Liver (tissue), 9 donors: ENCODE data around the gene GGACT. TPM values are rescaled to one million over a fixed set of nuclear protein-coding genes. Genes with fewer than 3 reads are reported as not detected.

Source experiments
- DNase-seq: peaks from one replicate; pipeline ENCODE4 v3.0.0-alpha.2; 2017; ENCODE audit warnings: low spot score
- H3K27ac ChIP-seq, 2 donors: one replicate each; pipeline ENCODE4 v1.7.0; 2013; ENCODE audit warnings: inconsistent platforms in 2 of 2, low read length in 2 of 2, control low read depth in 1 of 2, low read depth in 1 of 2, mild to moderate bottlenecking in 1 of 2
- H3K27me3 ChIP-seq, 4 donors: one replicate each; pipeline versions ENCODE4 v1.6.1 to v1.7.0; 2013; ENCODE audit warnings: low read length in 3 of 4, inconsistent platforms in 1 of 4, mild to moderate bottlenecking in 1 of 4, moderate library complexity in 1 of 4; ENCODE audit not compliant: control insufficient read depth in 4 of 4, insufficient read depth in 4 of 4
- H3K36me3 ChIP-seq, 4 donors: one replicate each; pipeline versions ENCODE4 v1.6.1 to v1.7.0; 2013; ENCODE audit warnings: low read length in 3 of 4, mild to moderate bottlenecking in 3 of 4, low read depth in 1 of 4, moderate library complexity in 1 of 4; ENCODE audit not compliant: control insufficient read depth in 4 of 4, insufficient read depth in 3 of 4
- H3K4me1 ChIP-seq, 4 donors: one replicate each; pipeline versions ENCODE4 v1.6.1 to v1.7.0; 2013; ENCODE audit warnings: low read length in 3 of 4, mild to moderate bottlenecking in 3 of 4, moderate library complexity in 1 of 4; ENCODE audit not compliant: control insufficient read depth in 4 of 4, insufficient read depth in 4 of 4
- H3K4me3 ChIP-seq, 3 donors: one replicate each; pipeline versions ENCODE4 v1.6.1 to v1.7.0; 2013; ENCODE audit warnings: low read length in 3 of 3, control low read depth in 1 of 3, low read depth in 1 of 3, mild to moderate bottlenecking in 1 of 3
- H3K9ac ChIP-seq, 2 donors: one replicate each; pipeline ENCODE4 v1.7.0; 2013; ENCODE audit warnings: low read length in 2 of 2, mild to moderate bottlenecking in 2 of 2, moderate library complexity in 2 of 2, control low read depth in 1 of 2, low read depth in 1 of 2
- H3K9me3 ChIP-seq, 4 donors: one replicate each; pipeline versions ENCODE4 v1.6.1 to v1.7.0; 2013; ENCODE audit warnings: low read length in 3 of 4; ENCODE audit not compliant: control insufficient read depth in 4 of 4
- ATF3 ChIP-seq: IDR thresholded peaks from 2 replicates; pipeline ENCODE4 v1.6.1; 2016; ENCODE audit warnings: antibody characterized with exemption
- EGR1 ChIP-seq, 2 donors: IDR thresholded peaks; 2 replicates each; pipeline ENCODE4 v1.6.1; 2016 to 2018; ENCODE audit warnings: antibody characterized with exemption in 2 of 2, low read depth in 2 of 2
- FOXA1 ChIP-seq: IDR thresholded peaks from 2 replicates; pipeline ENCODE4 v1.6.1; 2016; ENCODE audit warnings: antibody characterized with exemption
- FOXA2 ChIP-seq: IDR thresholded peaks from 2 replicates; pipeline ENCODE4 v1.6.1; 2016; ENCODE audit warnings: antibody characterized with exemption
- GABPA ChIP-seq, 2 donors: IDR thresholded peaks in 1 of 2; conservative IDR thresholded peaks in 1 of 2; 2 replicates each; pipeline ENCODE4 v1.6.1; 2016; ENCODE audit warnings: antibody characterized with exemption in 2 of 2, mild to moderate bottlenecking in 1 of 2, moderate library complexity in 1 of 2
- HNF4A ChIP-seq, 2 donors: conservative IDR thresholded peaks; 2 replicates each; pipeline ENCODE4 v1.6.1; 2016; ENCODE audit warnings: antibody characterized with exemption in 2 of 2, mild to moderate bottlenecking in 2 of 2
- HNF4G ChIP-seq: IDR thresholded peaks from 2 replicates; pipeline ENCODE4 v1.6.1; 2016; ENCODE audit warnings: antibody characterized with exemption
- JUND ChIP-seq, 2 donors: IDR thresholded peaks; 2 replicates each; pipeline ENCODE4 v1.6.1; 2016; ENCODE audit warnings: antibody characterized with exemption in 2 of 2
- NR2F2 ChIP-seq: IDR thresholded peaks from 2 replicates; pipeline ENCODE4 v1.6.1; 2016; ENCODE audit warnings: antibody characterized with exemption
- RAD21 ChIP-seq, 2 donors: IDR thresholded peaks; 2 replicates each; pipeline ENCODE4 v1.6.1; 2016; ENCODE audit warnings: antibody characterized with exemption in 2 of 2, mild to moderate bottlenecking in 2 of 2
- RXRA ChIP-seq, 2 donors: IDR thresholded peaks; 2 replicates each; pipeline ENCODE4 v1.6.1; 2017 to 2018; ENCODE audit warnings: antibody characterized with exemption in 2 of 2, mild to moderate bottlenecking in 1 of 2
- SP1 ChIP-seq: IDR thresholded peaks from 2 replicates; pipeline ENCODE4 v1.6.1; 2018; ENCODE audit warnings: antibody characterized with exemption, mild to moderate bottlenecking
- TAF1 ChIP-seq: conservative IDR thresholded peaks from 2 replicates; pipeline ENCODE4 v1.6.1; 2016; ENCODE audit warnings: antibody characterized with exemption, mild to moderate bottlenecking
- YY1 ChIP-seq: IDR thresholded peaks from 2 replicates; pipeline ENCODE4 v1.6.1; 2016; ENCODE audit warnings: antibody characterized with exemption, mild to moderate bottlenecking
- WGBS: extraction: QIAGEN DNeasy Blood & Tissue Kit; methylation state at CpG from one replicate; pipeline ENCODE4 v1.1.7; 2013; 5-methylcytosine and 5-hydroxymethylcytosine counted together
- polyA plus RNA-seq, 2 donors: library from polyadenylated mRNA; stranded (reverse) in 1 of 2; unstranded in 1 of 2; fragments of 200-250 nt in 1 of 2; fragments of >200 nt in 1 of 2; fragmentation: Nextera tagmentation in 1 of 2; extraction: Ambion mirVana in 1 of 2; gene quantifications; one replicate each; pipeline versions ENCODE4 v1.2.1 to v1.2.3, GENCODE V29; 2013 to 2015
- total RNA-seq, 2 donors: library from RNA; depleted of rRNA; stranded (reverse); fragments of >200 nt; gene quantifications; one replicate each; pipeline ENCODE4 v1.2.3, GENCODE V29; 2014
- TF ChIP-seq, protein P1 (sequence below): fragments of 150-350 bp; IDR thresholded peaks from 2 replicates; pipeline ENCODE4 v1.5.1; 2017; ENCODE audit warnings: improper control_type of control experiment, low read depth, low read length; ENCODE audit not compliant: missing input control
- TF ChIP-seq, protein P2 (sequence below): IDR thresholded peaks from 2 replicates; pipeline ENCODE4 v1.6.1; 2016; ENCODE audit warnings: antibody characterized with exemption
- TF ChIP-seq, protein P3 (sequence below): IDR thresholded peaks from 2 replicates; pipeline ENCODE4 v1.6.1; 2016; ENCODE audit warnings: antibody characterized with exemption, mild to moderate bottlenecking
- TF ChIP-seq, protein P4 (sequence below): IDR thresholded peaks from 2 replicates; pipeline ENCODE4 v1.6.1; 2016; ENCODE audit warnings: antibody characterized with exemption
- donor health status: healthy.
- donor health status: healthy.
- donor health status: healthy.
- donor health status: healthy.
- donor health status: healthy.

The GGACT gene
- total and polyA plus RNA-seq, 4 donors, result 2.5 to 6.3 (median 4.1) TPM

- 32% methylated on average over 9 of the region's 9 CpGs for WGBS
- H3K4me1 ChIP-seq, result peaks cover 4 to 43% (median 28%) of the 10 kb centered on the region in 4 donors
- no peaks in the 10 kb centered on the region for H3K9me3 ChIP-seq
- TF ChIP-seq, protein P1, sequence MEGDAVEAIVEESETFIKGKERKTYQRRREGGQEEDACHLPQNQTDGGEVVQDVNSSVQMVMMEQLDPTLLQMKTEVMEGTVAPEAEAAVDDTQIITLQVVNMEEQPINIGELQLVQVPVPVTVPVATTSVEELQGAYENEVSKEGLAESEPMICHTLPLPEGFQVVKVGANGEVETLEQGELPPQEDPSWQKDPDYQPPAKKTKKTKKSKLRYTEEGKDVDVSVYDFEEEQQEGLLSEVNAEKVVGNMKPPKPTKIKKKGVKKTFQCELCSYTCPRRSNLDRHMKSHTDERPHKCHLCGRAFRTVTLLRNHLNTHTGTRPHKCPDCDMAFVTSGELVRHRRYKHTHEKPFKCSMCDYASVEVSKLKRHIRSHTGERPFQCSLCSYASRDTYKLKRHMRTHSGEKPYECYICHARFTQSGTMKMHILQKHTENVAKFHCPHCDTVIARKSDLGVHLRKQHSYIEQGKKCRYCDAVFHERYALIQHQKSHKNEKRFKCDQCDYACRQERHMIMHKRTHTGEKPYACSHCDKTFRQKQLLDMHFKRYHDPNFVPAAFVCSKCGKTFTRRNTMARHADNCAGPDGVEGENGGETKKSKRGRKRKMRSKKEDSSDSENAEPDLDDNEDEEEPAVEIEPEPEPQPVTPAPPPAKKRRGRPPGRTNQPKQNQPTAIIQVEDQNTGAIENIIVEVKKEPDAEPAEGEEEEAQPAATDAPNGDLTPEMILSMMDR, result no peak
- peak; percentile 85 for TF ChIP-seq SP1
- peak in 1 of 2 donors; percentile 66 for TF ChIP-seq EGR1 (IDR thresholded peaks at IDR 0.05; ENCODE audit: low read depth in 2 of 2)
- TF ChIP-seq HNF4G, result peak; percentile 67
- TF ChIP-seq JUND (IDR thresholded peaks at IDR 0.05), result peak in 1 of 2 donors; percentile 24
- TF ChIP-seq HNF4A (conservative IDR thresholded peaks at IDR 0.05), result peak; percentile 78 to 85
- TF ChIP-seq ATF3, result no peak
- TF ChIP-seq, protein P2, sequence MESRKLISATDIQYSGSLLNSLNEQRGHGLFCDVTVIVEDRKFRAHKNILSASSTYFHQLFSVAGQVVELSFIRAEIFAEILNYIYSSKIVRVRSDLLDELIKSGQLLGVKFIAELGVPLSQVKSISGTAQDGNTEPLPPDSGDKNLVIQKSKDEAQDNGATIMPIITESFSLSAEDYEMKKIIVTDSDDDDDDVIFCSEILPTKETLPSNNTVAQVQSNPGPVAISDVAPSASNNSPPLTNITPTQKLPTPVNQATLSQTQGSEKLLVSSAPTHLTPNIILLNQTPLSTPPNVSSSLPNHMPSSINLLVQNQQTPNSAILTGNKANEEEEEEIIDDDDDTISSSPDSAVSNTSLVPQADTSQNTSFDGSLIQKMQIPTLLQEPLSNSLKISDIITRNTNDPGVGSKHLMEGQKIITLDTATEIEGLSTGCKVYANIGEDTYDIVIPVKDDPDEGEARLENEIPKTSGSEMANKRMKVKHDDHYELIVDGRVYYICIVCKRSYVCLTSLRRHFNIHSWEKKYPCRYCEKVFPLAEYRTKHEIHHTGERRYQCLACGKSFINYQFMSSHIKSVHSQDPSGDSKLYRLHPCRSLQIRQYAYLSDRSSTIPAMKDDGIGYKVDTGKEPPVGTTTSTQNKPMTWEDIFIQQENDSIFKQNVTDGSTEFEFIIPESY, result peak; percentile 54
- peak; percentile 60 for TF ChIP-seq YY1
- TF ChIP-seq, protein P3, sequence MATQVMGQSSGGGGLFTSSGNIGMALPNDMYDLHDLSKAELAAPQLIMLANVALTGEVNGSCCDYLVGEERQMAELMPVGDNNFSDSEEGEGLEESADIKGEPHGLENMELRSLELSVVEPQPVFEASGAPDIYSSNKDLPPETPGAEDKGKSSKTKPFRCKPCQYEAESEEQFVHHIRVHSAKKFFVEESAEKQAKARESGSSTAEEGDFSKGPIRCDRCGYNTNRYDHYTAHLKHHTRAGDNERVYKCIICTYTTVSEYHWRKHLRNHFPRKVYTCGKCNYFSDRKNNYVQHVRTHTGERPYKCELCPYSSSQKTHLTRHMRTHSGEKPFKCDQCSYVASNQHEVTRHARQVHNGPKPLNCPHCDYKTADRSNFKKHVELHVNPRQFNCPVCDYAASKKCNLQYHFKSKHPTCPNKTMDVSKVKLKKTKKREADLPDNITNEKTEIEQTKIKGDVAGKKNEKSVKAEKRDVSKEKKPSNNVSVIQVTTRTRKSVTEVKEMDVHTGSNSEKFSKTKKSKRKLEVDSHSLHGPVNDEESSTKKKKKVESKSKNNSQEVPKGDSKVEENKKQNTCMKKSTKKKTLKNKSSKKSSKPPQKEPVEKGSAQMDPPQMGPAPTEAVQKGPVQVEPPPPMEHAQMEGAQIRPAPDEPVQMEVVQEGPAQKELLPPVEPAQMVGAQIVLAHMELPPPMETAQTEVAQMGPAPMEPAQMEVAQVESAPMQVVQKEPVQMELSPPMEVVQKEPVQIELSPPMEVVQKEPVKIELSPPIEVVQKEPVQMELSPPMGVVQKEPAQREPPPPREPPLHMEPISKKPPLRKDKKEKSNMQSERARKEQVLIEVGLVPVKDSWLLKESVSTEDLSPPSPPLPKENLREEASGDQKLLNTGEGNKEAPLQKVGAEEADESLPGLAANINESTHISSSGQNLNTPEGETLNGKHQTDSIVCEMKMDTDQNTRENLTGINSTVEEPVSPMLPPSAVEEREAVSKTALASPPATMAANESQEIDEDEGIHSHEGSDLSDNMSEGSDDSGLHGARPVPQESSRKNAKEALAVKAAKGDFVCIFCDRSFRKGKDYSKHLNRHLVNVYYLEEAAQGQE, result peak; percentile 81
- TF ChIP-seq, protein P4, sequence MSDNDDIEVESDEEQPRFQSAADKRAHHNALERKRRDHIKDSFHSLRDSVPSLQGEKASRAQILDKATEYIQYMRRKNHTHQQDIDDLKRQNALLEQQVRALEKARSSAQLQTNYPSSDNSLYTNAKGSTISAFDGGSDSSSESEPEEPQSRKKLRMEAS, result peak; percentile 70
- TF ChIP-seq GABPA (IDR thresholded peaks at IDR 0.05 in 1 of 2, conservative IDR thresholded peaks at IDR 0.05 in 1 of 2), result no peak
- no peak for TF ChIP-seq FOXA2
- TF ChIP-seq FOXA1, result no peak
- TF ChIP-seq RAD21 (IDR thresholded peaks at IDR 0.05), result peak; percentile 32 to 51
- peak; percentile 25 for TF ChIP-seq TAF1
- TF ChIP-seq RXRA (IDR thresholded peaks at IDR 0.05), result peak in 1 of 2 donors; percentile 72
- TF ChIP-seq NR2F2, result no peak
- peak overlapping the region in 1 of 2 donors; percentile 62 for H3K9ac ChIP-seq
- H3K4me3 ChIP-seq, result no peak overlapping the region
- no peaks in the 10 kb centered on the region for H3K27me3 ChIP-seq
- peak overlapping the region; percentile 63 to 81 for H3K27ac ChIP-seq
- DNase-seq, result no peak
- H3K36me3 ChIP-seq, result peaks cover 0 to 3% (median under 1%) of the 10 kb centered on the region in 4 donors
Observed at GRCh38 chr13:100517135-100517534, 71.5 kb downstream of the GGACT start.
